ENCODE results near the gene KIF18B.

Gene KIF18B

GRCh38 chr17:44905006-44906000 lies 42.3 kb downstream of the KIF18B start:
- no peak for DNase-seq (ENCODE audit: low read depth)

DNA sequence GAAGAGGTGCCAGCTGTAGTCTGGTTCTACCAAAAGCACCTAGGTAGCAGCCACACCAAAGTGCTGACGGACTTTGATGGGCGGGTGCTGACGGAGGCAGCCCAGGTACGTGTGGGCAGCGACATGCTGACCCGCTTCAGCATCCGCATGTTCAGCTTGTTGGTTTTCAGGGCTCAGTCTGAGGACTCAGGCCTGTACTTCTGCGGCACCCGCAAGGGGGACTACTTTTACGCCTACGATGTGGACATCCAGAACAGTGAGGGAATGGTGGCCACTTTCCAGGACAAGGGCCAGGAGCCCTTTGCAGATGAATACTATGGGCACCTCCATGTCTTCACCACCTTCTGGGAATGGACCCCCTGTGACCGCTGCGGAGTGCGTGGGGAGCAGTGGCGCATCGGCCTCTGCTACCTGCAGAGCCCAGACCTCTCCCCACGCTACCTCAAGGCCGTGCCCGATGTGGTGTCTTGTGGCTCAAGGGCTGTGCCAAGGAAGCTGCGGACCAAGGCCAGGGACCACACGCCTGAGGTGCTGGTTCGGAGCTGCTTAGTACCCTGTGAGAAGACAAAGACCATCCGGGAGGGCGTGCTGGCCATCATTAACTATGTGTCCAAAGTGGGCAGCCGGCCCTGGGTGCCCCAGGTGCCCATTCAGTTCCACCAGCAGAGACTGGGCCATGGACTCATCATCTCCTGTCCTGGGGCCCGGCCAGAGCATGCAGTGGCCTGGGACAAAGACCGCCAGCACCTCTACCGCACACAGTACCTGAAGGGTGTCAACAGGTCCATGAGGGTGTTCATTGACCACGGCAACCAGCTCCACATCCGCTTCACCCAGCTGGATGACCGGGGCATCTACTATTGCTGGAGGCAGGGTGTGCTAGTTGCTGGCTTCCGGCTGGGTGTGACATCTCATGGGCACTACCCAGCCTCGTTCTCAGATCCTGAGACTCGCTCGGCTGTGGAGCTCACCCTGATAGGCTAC lies 43.3 kb downstream of the KIF18B start:
- no peak for DNase-seq (ENCODE audit: low read depth)

- no peak for DNase-seq (ENCODE audit: low read depth)
These were observed 44.4 kb downstream of the KIF18B start for GRCh38 chr17:44903012-44903685.

DNA sequence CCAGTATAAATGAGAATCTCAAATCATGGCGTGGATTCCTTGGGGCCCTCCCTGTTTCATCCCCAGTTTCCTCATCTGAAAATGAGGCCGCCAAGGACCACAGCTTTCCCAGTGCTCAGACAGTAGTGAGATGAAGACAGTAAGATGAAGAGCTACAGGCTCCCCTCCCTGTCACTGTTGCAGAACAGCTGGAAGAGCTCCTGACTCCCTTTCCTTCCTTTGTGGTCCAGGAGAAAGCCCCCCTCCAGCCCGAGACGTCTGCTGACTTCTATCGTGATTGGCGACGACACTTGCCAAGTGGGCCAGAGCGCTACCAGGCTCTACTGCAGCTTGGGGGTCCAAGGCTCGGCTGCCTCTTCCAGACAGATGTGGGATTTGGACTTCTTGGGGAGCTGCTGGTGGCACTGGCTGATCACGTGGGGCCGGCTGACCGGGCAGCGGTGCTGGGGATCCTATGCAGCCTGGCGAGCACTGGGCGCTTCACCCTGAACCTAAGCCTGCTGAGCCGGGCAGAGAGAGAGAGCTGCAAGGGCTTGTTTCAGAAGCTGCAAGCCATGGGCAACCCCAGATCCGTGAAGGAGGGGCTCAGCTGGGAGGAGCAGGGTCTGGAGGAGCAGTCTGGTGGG lies 45.3 kb downstream of the KIF18B start:
- no peak for DNase-seq (ENCODE audit: low read depth)

GRCh38 chr17:44901411-44901921 lies 46.1 kb downstream of the KIF18B start:
- no peak for DNase-seq (ENCODE audit: low read depth)

GRCh38 chr17:44900894-44901293 lies 46.7 kb downstream of the KIF18B start:
- no peak for DNase-seq (ENCODE audit: low read depth)

DNA sequence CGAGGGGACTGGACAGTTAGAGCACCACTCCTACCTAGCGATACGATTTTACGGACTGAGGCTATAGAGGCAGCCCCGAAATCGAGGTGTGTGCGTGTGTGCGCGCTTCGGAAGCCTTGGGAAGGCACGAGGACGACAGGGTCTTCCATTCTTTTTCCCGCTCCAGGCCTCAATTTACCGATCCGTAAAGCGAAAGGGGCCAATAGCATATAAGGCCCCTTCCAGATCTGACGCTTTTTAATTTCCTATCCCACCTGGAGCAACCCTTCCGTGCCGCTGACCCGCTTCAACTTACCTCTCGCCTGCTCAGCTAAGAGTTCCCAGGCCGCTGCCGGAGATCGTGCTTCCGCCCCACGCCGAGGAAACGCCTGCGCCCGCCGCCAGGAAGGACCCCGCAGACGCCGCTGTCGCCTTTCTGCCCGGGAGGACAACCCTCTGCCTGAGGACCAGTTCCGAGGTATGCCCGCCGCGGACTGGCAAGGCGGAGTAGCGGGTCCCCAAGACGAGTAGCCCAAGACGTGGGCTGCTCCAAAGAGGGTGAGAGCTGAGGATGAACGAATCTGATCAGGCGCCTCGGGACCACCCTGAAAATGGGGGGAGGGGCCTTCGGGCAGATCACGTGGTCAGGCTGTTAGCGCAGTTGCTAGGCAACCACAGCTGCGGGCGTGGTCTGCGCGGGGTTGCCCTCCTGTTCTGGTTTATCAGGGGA lies 48.3 kb downstream of the KIF18B start, which contains the start of gene EFTUD2:
Gene EFTUD2 (minus strand): TSS at position 372 of the 709 bp plus-strand sequence. CDS start 4,924 bp downstream, outside the sequence.
- DNase-seq (ENCODE audit: low read depth), result peak; percentile 85

DNA sequence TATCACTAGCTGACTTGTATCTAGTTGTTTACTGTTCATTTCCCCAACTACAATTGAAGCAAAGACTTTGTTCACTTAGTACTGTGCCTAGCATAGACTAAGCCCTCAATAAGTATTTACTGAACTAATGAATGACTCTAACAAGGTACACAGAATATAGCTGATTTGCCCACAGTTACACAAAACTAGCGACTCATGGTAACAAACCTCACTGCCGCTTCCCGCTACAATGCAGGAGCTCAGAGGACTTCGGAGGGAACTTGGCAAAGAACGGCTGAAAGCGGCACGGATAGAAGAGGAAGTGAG lies 48.9 kb downstream of the KIF18B start:
- no peak for DNase-seq (ENCODE audit: low read depth)

GRCh38 chr17:44894642-44895041 lies 52.9 kb downstream of the KIF18B start:
- no peak for DNase-seq (ENCODE audit: low read depth)

- DNase-seq (ENCODE audit: low read depth), result no peak
These were observed 55.3 kb downstream of the KIF18B start for GRCh38 chr17:44892250-44892649.

GRCh38 chr17:44889003-44889402 lies 58.6 kb downstream of the KIF18B start:
- no peak for DNase-seq (ENCODE audit: low read depth)

DNA sequence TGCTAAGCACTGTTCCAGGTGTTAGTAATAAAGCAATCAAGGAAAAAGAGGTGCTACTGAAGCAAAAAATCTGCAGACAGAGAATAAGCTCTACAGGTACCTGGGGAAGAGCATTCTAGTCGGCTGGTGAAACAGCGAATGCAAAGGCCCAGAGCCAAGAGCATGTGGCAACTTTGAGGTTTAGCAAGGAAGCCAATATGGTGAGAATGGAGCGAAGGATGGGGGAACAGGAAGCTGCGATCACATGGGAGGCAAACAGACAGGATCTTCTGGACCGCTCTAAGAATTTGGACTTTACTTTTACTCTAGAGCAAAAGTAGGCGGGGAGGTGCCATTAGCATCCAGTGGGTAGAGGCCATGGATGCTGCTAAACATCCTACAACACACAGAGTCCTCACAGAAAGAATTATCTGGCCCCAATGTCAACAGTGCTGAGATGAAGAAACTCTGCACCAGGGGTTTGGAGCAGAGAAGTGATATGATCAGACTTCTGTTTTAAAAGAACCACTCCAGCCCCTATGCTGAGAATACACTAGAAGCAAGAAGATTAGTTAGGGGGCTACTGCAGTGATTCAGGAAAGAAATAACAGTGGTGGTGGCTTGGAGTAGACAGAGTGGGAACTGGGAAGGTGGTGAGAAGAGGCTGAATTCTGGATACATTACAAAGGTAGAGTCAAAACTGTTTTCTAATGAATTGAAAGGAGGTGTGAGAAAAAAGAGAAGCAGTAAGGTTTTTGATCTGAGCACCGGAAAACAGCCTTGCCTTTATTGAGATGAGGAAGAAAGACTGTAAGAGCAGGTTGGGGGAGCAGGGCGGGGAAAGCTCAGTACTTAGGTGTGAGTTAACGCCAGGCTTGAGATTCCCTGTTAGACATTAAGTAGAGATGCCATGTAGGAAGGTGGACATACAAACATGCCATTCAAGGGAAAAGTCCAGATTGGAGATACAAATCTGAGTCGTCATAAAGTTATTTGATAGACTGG lies 59.3 kb downstream of the KIF18B start:
- DNase-seq (ENCODE audit: low read depth), result no peak

- no peak for DNase-seq (ENCODE audit: low read depth)
These were observed 60.6 kb downstream of the KIF18B start for GRCh38 chr17:44887016-44887415.

DNA sequence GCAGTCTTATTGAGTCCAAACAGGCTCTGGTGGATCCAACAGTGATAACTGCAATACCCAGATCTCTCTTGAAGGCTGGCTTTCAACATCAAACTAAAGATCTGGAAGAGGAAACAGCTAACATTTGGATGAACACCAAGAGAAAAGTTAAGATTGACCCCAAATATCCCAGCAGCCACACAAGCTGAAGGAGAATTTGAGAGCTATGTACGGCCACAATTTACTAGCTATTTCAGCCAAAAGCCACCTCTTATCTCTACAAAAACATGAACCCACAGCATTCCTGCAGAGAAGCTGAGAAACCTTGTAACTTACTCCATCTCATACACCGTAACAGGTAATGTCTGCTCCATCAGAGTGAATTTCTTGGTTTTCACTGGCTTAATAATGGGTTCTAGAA lies 62.6 kb downstream of the KIF18B start:
- DNase-seq (ENCODE audit: low read depth), result no peak

DNA sequence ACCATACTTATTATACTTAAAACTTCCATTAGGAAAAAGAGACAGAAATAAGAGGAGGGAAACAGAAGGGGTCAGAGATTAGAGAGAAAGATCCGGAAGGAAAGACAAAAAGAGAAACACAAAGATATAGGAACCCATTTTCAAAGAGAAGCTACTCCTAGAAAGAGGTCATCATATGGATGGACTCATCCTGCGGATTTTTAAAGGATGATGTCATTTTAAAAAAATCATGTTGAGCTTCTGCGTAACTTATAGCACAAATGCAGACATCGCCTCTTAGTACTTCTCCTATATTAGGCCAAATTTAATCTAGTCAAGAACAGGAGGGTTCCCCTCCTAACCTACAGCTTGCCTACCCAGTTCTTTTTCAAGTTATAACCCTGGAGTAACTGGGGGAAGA lies 66.4 kb downstream of the KIF18B start:
- DNase-seq (ENCODE audit: low read depth), result no peak

DNA sequence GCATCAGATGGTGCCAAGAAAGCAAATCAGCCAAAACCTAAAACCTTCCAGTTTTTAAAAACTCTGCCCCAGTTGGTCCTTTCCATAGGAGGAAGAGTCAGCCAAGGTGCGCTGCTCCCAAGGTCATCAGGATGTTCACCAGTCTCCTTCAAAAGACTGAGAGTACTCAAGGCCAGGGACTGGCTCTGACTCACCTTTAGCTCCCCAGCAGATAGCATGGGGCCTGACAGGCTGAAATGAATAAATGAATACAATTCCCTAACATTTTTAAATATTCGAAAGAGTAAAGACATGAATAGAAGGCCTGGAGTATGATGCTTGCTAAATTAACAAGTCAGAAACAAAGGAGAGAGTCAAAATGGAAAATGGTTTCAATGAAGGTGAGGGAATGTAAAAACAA lies 67.5 kb downstream of the KIF18B start:
- DNase-seq (ENCODE audit: low read depth), result no peak

- no peak for DNase-seq (ENCODE audit: low read depth)
These were observed 68.2 kb downstream of the KIF18B start for GRCh38 chr17:44879376-44879775.

DNA sequence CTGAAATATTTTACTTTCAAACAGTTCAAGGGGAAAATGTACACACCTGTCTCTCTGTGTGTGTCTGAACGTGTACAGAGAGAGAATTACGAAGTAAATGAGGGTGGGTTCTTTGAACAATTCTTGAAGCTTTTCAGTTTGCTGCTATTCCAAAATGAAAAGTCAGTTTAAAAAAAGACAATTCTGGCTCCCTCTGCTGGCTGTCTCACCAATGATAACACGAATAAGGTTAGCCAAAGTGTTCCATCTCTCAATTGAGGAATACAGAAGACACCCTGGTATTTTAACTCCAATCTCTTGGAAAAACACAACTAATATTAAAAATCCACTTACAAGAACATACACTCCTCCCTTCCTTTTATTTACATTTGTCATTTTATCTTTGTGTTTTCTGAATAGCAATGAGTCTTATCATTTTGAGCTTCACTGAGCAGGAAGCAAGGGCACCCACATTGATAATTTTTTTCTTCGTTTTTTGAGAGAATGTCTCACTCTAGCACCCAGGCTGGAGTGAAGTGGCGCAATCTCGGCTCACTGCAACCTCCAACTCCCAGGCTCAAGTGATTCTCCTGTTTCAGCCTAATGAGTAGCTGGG lies 68.8 kb downstream of the KIF18B start:
- no peak for DNase-seq (ENCODE audit: low read depth)

- DNase-seq (ENCODE audit: low read depth), result no peak
These were observed 70.5 kb downstream of the KIF18B start for GRCh38 chr17:44877121-44877520.
